WTC11 (cell line): ENCODE measurements around the gene PRKAG2. TPM values are rescaled to one million over a fixed set of nuclear protein-coding genes. Genes with fewer than 3 reads are reported as not detected.

ENCODE experiments used
- ATAC-seq: fragments of 200-7000 bp; cut with Tn5 transposase; 2 replicates; pipeline ENCODE4 v1.10.0; 2021; ENCODE audit warnings: mild to moderate bottlenecking, moderate library complexity
- CTCF ChIA-PET: fragments of 300-600 bp; sonication (Branson Sonifier 250); formaldehyde crosslinking; loops from one replicate; lab custom pipeline; 2021; ENCODE audit warnings: antibody characterized with exemption; lab: Charles Lee
- POLR2A ChIA-PET: fragments of 350-600 bp; sonication (Branson Sonifier 250); formaldehyde crosslinking; loops from one replicate; lab custom pipeline; 2021; ENCODE audit warnings: antibody characterized with exemption; lab: Charles Lee
- DNase-seq: peaks from one replicate; pipeline ENCODE4 v3.0.0; 2021; ENCODE audit warnings: low spot score
- H3K27ac Mint-ChIP-seq: 2 replicates; pipeline ENCODE4 v1.8.0; 2021; ENCODE audit warnings: mixed read lengths
- H3K27me3 Mint-ChIP-seq: 2 replicates; pipeline ENCODE4 v1.8.0; 2021; ENCODE audit warnings: low read depth, mild to moderate bottlenecking, moderate library complexity, mixed read lengths
- H3K36me3 Mint-ChIP-seq: 2 replicates; pipeline ENCODE4 v1.8.0; 2021; ENCODE audit warnings: mixed read lengths
- H3K4me1 Mint-ChIP-seq: 2 replicates; pipeline ENCODE4 v1.8.0; 2022; ENCODE audit warnings: mixed read lengths
- H3K4me3 Mint-ChIP-seq: 2 replicates; pipeline ENCODE4 v1.8.0; 2021; ENCODE audit warnings: mild to moderate bottlenecking, moderate library complexity, mixed read lengths
- H3K9me3 Mint-ChIP-seq: 2 replicates; pipeline ENCODE4 v1.8.0; 2021; ENCODE audit warnings: mixed read lengths
- AFF4 ChIP-seq: sonication (generic); formaldehyde crosslinking; IDR thresholded peaks from 2 replicates; pipeline ENCODE4 v1.8.1; 2023; ENCODE audit warnings: mild to moderate bottlenecking, missing genetic modification reagents, borderline replicate concordance
- E2F5 ChIP-seq: sonication (generic); formaldehyde crosslinking; IDR thresholded peaks from 2 replicates; pipeline ENCODE4 v1.8.1; 2022; ENCODE audit warnings: mild to moderate bottlenecking, moderate library complexity, missing genetic modification reagents
- FOXJ3 ChIP-seq: sonication (generic); formaldehyde crosslinking; IDR thresholded peaks from 2 replicates; pipeline ENCODE4 v1.9.0; 2021; ENCODE audit warnings: missing genetic modification reagents, mild to moderate bottlenecking, borderline replicate concordance
- GRHL2 ChIP-seq: fragments of 250-450 bp; sonication (Bioruptor Pico); IDR thresholded peaks from 2 replicates; pipeline ENCODE4 v1.8.0; 2022; ENCODE audit warnings: mild to moderate bottlenecking, moderate library complexity; ENCODE audit not compliant: insufficient replicate concordance, severe bottlenecking
- HMGXB4 ChIP-seq: sonication (generic); formaldehyde crosslinking; IDR thresholded peaks from 2 replicates; pipeline ENCODE4 v1.8.1; 2023; ENCODE audit warnings: mild to moderate bottlenecking, moderate library complexity, missing genetic modification reagents
- PRDM15 ChIP-seq: sonication (generic); formaldehyde crosslinking; IDR thresholded peaks from 2 replicates; pipeline ENCODE4 v1.8.0; 2022; ENCODE audit warnings: missing genetic modification reagents
- RELA ChIP-seq: sonication (generic); formaldehyde crosslinking; IDR thresholded peaks from 2 replicates; pipeline ENCODE4 v1.8.1; 2022; ENCODE audit warnings: missing genetic modification reagents, mild to moderate bottlenecking, borderline replicate concordance
- SOX15 ChIP-seq: fragments of 250-450 bp; sonication (Bioruptor Pico); IDR thresholded peaks from 2 replicates; pipeline ENCODE4 v1.9.0; 2021; ENCODE audit warnings: mild to moderate bottlenecking
- USF1 ChIP-seq: sonication (generic); formaldehyde crosslinking; IDR thresholded peaks from 2 replicates; pipeline ENCODE4 v1.8.0; 2022; ENCODE audit warnings: mild to moderate bottlenecking, missing genetic modification reagents
- ZBTB21 ChIP-seq: sonication (generic); formaldehyde crosslinking; IDR thresholded peaks from 2 replicates; pipeline ENCODE4 v1.8.1; 2023; ENCODE audit warnings: mild to moderate bottlenecking, missing genetic modification reagents, borderline replicate concordance
- ZNF396 ChIP-seq: fragments of 250-450 bp; sonication (Bioruptor Pico); IDR thresholded peaks from 2 replicates; pipeline ENCODE4 v1.8.0; 2021; ENCODE audit warnings: mild to moderate bottlenecking, moderate library complexity, borderline replicate concordance
- total RNA-seq: library from RNA; stranded (reverse); gene quantifications from 3 replicates; pipeline ENCODE4 v1.2.3, GENCODE V29; 2021
- TF ChIP-seq, protein P1 (sequence below): sonication (generic); formaldehyde crosslinking; IDR thresholded peaks from 2 replicates; pipeline ENCODE4 v1.8.1; 2022; ENCODE audit warnings: low read depth, mild to moderate bottlenecking, moderate library complexity, missing genetic modification reagents, borderline replicate concordance
- TF ChIP-seq, protein P2 (sequence below): fragments of 250-450 bp; sonication (Bioruptor Pico); IDR thresholded peaks from 2 replicates; pipeline ENCODE4 v1.9.0; 2021; ENCODE audit warnings: mild to moderate bottlenecking
- TF ChIP-seq, protein P3 (sequence below): sonication (generic); formaldehyde crosslinking; IDR thresholded peaks from 2 replicates; pipeline ENCODE4 v1.8.1; 2023; ENCODE audit warnings: mild to moderate bottlenecking, missing genetic modification reagents, moderate library complexity

The PRKAG2 gene
- total RNA-seq, 1 experiment from 2014 or later, result 20.3 TPM

- TF ChIP-seq PRDM15 (CRISPR knock-in tag), result no peak
- TF ChIP-seq, protein P1, sequence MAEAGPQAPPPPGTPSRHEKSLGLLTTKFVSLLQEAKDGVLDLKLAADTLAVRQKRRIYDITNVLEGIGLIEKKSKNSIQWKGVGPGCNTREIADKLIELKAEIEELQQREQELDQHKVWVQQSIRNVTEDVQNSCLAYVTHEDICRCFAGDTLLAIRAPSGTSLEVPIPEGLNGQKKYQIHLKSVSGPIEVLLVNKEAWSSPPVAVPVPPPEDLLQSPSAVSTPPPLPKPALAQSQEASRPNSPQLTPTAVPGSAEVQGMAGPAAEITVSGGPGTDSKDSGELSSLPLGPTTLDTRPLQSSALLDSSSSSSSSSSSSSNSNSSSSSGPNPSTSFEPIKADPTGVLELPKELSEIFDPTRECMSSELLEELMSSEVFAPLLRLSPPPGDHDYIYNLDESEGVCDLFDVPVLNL (CRISPR knock-in tag), result no peak
- TF ChIP-seq AFF4, result no peak
- no peak for TF ChIP-seq FOXJ3 (CRISPR knock-in tag)
- TF ChIP-seq, protein P2, sequence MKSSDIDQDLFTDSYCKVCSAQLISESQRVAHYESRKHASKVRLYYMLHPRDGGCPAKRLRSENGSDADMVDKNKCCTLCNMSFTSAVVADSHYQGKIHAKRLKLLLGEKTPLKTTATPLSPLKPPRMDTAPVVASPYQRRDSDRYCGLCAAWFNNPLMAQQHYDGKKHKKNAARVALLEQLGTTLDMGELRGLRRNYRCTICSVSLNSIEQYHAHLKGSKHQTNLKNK (CRISPR knock-in tag), result no peak
- TF ChIP-seq GRHL2 (CRISPR knock-in tag), result no peak
- no peak for TF ChIP-seq ZBTB21 (CRISPR knock-in tag)
- TF ChIP-seq RELA (CRISPR knock-in tag), result no peak
- no peak for TF ChIP-seq USF1
- TF ChIP-seq ZNF396 (CRISPR knock-in tag), result no peak
- no peak for TF ChIP-seq E2F5 (CRISPR knock-in tag)
- no peak for TF ChIP-seq SOX15 (CRISPR knock-in tag)
- TF ChIP-seq, protein P3, sequence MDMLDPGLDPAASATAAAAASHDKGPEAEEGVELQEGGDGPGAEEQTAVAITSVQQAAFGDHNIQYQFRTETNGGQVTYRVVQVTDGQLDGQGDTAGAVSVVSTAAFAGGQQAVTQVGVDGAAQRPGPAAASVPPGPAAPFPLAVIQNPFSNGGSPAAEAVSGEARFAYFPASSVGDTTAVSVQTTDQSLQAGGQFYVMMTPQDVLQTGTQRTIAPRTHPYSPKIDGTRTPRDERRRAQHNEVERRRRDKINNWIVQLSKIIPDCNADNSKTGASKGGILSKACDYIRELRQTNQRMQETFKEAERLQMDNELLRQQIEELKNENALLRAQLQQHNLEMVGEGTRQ, result no peak
- no peak for TF ChIP-seq HMGXB4
- no peaks in the 10 kb centered on the region for H3K36me3 Mint-ChIP-seq
- H3K4me3 Mint-ChIP-seq, result no peak overlapping the region
- peaks cover 25% of the 10 kb centered on the region for H3K4me1 Mint-ChIP-seq
- no peak for ATAC-seq
- ChIA-PET POLR2A (interaction anchor here (0.6 kb wide), 1 partner anchor 415 kb away, joined by 3 read pairs; no protein-coding TSS in a partner anchor), CTCF (interaction anchor here (0.6 kb wide), 1 partner anchor 67 kb away, joined by 4 read pairs; no protein-coding TSS in a partner anchor)
- no peaks in the 10 kb centered on the region for H3K9me3 Mint-ChIP-seq
- H3K27ac Mint-ChIP-seq, result no peak overlapping the region
- no peak for DNase-seq
- peaks cover 5% of the 10 kb centered on the region; the same call in 1 of the 2 replicates for H3K27me3 Mint-ChIP-seq
Observed at GRCh38 chr7:151871189-151871735, 5.7 kb downstream of the PRKAG2 start.
